ENCODE results near the gene VPS45.

- TF ChIP-seq SIN3A (IDR thresholded peaks at IDR 0.05; ENCODE audit: borderline replicate concordance, low read depth, low read length) (no peak), REST (IDR thresholded peaks at IDR 0.05; ENCODE audit: low read depth, low read length) (no peak), CTCF (IDR thresholded peaks at IDR 0.05) (no peak), GABPA (IDR thresholded peaks at IDR 0.05; ENCODE audit: low read depth) (no peak), GATA2 (CRISPR knock-in tag; IDR thresholded peaks at IDR 0.05) (no peak), TAF1 (IDR thresholded peaks at IDR 0.05; ENCODE audit: borderline replicate concordance, low read depth, low read length) (no peak), MAX (IDR thresholded peaks at IDR 0.05; ENCODE audit: low read depth) (no peak), NFIC (IDR thresholded peaks at IDR 0.05; ENCODE audit: borderline replicate concordance) (no peak), JUND (IDR thresholded peaks at IDR 0.05) (no peak), POLR2AphosphoS5 (IDR thresholded peaks at IDR 0.05; ENCODE audit: low read depth, low read length) (no peak)
Measured at GRCh38 chr1:150185481-150185880, 117.9 kb downstream of the VPS45 start.
